ENCODE data around the gene MAPK8.

The MAPK8 gene

DNA sequence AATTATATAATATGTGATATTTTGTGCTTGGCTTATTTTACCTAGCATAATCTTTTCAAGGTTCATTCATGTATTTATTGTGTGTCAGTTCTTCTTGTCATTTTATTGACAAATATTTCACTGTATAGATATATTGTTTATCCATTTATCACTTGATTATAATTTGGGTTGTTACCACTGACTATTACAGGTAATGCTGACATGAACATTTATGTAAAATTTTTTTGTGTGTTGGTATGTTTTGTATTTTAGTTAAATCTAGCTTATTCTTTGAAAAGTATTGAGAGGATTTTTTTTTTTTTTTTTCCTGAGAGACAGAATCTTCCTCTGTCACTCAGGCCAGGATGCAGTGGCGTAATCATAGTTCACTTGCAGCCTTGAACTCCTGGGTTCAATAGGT is 107.7 kb downstream of the MAPK8 start (continued):
- TF ChIP-seq, protein P1, sequence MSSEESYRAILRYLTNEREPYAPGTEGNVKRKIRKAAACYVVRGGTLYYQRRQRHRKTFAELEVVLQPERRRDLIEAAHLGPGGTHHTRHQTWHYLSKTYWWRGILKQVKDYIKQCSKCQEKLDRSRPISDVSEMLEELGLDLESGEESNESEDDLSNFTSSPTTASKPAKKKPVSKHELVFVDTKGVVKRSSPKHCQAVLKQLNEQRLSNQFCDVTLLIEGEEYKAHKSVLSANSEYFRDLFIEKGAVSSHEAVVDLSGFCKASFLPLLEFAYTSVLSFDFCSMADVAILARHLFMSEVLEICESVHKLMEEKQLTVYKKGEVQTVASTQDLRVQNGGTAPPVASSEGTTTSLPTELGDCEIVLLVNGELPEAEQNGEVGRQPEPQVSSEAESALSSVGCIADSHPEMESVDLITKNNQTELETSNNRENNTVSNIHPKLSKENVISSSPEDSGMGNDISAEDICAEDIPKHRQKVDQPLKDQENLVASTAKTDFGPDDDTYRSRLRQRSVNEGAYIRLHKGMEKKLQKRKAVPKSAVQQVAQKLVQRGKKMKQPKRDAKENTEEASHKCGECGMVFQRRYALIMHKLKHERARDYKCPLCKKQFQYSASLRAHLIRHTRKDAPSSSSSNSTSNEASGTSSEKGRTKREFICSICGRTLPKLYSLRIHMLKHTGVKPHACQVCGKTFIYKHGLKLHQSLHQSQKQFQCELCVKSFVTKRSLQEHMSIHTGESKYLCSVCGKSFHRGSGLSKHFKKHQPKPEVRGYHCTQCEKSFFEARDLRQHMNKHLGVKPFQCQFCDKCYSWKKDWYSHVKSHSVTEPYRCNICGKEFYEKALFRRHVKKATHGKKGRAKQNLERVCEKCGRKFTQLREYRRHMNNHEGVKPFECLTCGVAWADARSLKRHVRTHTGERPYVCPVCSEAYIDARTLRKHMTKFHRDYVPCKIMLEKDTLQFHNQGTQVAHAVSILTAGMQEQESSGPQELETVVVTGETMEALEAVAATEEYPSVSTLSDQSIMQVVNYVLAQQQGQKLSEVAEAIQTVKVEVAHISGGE (tag by site-specific recombination; conservative IDR thresholded peaks at IDR 0.05; ENCODE audit: low read depth) = no peak

DNA sequence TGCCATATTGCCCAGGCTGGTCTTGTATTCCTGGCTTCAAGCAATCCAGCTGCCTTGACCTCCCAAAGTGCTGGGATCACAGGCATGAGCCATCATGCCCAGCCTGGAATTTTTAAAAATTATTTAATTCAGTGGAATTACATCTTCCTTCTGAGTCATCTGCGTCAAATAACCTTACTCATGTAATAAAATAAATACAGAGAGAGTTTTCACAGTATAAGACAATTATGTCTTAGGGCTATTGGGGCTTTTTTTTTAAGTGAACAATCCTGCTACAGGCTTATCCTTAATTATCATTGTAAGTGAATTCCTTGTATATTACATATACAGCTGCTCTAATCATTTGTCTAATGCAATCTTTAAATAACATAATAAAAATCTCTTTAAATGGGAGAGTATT is 108.3 kb downstream of the MAPK8 start:
- Histone ChIP-seq H3K4me1 (ENCODE audit: control insufficient read depth, insufficient read depth, low read length) (no peaks in the 10 kb centered on the region), H3K4me3 (ENCODE audit: low read depth, low read length) (no peak overlapping the region), H3K36me3 (ENCODE audit: control insufficient read depth in 2 of 2, insufficient read depth in 1 of 2, low read length in 2 of 2) (peaks cover 0 to 14% of the 10 kb centered on the region in 2 experiments; a peak in 1 of 3 replicates), H3K9me3 (ENCODE audit: control insufficient read depth, insufficient read depth, low read depth, low read length) (no peaks in the 10 kb centered on the region), H3K27ac (ENCODE audit: extremely low read depth, low read depth, low read length) (no peak overlapping the region)
- ChIA-PET CTCF (interaction anchor here (0.9 kb wide), 1 partner anchor 35 kb away, joined by 4 read pairs; no protein-coding TSS in a partner anchor), POLR2A (no interaction called here)
- no peak for TF ChIP-seq ZBTB21 (tag by site-specific recombination; IDR thresholded peaks at IDR 0.05)
- TF ChIP-seq YY2 (tag by site-specific recombination; IDR thresholded peaks at IDR 0.05) = no peak
- no peak for TF ChIP-seq REPIN1 (tag by site-specific recombination; IDR thresholded peaks at IDR 0.05; ENCODE audit: low read depth)
- TF ChIP-seq, protein P2, sequence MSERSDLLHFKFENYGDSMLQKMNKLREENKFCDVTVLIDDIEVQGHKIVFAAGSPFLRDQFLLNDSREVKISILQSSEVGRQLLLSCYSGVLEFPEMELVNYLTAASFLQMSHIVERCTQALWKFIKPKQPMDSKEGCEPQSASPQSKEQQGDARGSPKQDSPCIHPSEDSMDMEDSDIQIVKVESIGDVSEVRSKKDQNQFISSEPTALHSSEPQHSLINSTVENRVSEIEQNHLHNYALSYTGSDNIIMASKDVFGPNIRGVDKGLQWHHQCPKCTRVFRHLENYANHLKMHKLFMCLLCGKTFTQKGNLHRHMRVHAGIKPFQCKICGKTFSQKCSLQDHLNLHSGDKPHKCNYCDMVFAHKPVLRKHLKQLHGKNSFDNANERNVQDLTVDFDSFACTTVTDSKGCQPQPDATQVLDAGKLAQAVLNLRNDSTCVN (tag by site-specific recombination; optimal IDR thresholded peaks at IDR 0.05) = no peak
- TF ChIP-seq ZNF112 (tag by site-specific recombination; IDR thresholded peaks at IDR 0.05) = no peak
- no peak for TF ChIP-seq ZNF202 (tag by site-specific recombination; IDR thresholded peaks at IDR 0.05; ENCODE audit: borderline replicate concordance)
- TF ChIP-seq ZNF138 (tag by site-specific recombination; IDR thresholded peaks at IDR 0.05; ENCODE audit: borderline replicate concordance) = no peak
- TF ChIP-seq ZNF792 (tag by site-specific recombination; IDR thresholded peaks at IDR 0.05) = no peak
- no peak for TF ChIP-seq ZNF843 (tag by site-specific recombination; IDR thresholded peaks at IDR 0.05)
- no peak for TF ChIP-seq YY1 (tag by site-specific recombination; IDR thresholded peaks at IDR 0.05)
- no peak for TF ChIP-seq ZFP69B (tag by site-specific recombination; IDR thresholded peaks at IDR 0.05)
- no peak for TF ChIP-seq ZNF391 (tag by site-specific recombination; IDR thresholded peaks at IDR 0.05; ENCODE audit: borderline replicate concordance, low read depth)
- no peak for TF ChIP-seq ZNF558 (tag by site-specific recombination; IDR thresholded peaks at IDR 0.05)
- no peak for TF ChIP-seq KLF1 (tag by site-specific recombination; IDR thresholded peaks at IDR 0.05)

DNA sequence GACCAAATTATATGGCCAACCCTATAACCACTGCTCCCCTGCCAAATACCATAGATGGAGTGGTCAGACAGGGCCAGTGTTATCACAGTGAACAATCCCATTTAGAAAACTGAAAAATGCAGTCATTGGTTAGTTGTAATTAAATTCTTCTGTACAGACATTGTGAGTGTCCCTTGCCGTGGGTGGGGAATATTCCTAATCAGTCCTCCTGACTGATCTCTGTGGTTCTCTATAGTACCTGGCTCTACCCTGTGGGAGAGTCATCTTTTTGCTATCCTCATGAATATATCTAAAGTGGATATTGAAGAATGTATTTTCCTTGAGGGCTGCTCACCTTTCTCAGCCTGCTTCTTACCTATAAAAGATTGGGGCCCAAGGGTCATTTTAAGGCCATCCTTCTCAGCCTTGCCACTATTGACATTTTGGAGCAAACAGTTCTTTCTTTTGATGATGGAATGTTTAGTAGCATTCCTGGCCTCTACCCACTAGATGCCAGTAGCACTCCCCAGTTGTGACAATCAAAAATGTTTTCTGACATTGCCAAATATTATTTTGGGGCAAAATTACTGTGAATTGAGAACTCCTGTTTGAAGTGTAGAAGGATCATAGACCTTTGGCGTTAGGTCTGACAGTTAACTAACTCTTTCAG is 110.2 kb downstream of the MAPK8 start:
- CTCF ChIA-PET = interaction anchor here (0.9 to 1.4 kb wide), 3 partner anchors 9 to 240 kb away, joined by 3 to 4 read pairs (median 4); no protein-coding TSS in a partner anchor
- POLR2A ChIA-PET = no interaction called here
- Histone ChIP-seq H3K4me1 (ENCODE audit: control insufficient read depth, insufficient read depth, low read length) (no peaks in the 10 kb centered on the region), H3K27ac (ENCODE audit: extremely low read depth, low read depth, low read length) (no peak overlapping the region), H3K36me3 (ENCODE audit: control insufficient read depth in 2 of 2, insufficient read depth in 1 of 2, low read length in 2 of 2) (peaks cover 0 to 4% of the 10 kb centered on the region in 2 experiments; a peak in 1 of 3 replicates), H3K4me3 (ENCODE audit: low read depth, low read length) (no peak overlapping the region), H3K9me3 (ENCODE audit: control insufficient read depth, insufficient read depth, low read depth, low read length) (no peaks in the 10 kb centered on the region)
- no peak for TF ChIP-seq SP7 (tag by site-specific recombination; IDR thresholded peaks at IDR 0.05)
- TF ChIP-seq ZNF132 (tag by site-specific recombination; IDR thresholded peaks at IDR 0.05; ENCODE audit: borderline replicate concordance) = no peak
- TF ChIP-seq, protein P3, sequence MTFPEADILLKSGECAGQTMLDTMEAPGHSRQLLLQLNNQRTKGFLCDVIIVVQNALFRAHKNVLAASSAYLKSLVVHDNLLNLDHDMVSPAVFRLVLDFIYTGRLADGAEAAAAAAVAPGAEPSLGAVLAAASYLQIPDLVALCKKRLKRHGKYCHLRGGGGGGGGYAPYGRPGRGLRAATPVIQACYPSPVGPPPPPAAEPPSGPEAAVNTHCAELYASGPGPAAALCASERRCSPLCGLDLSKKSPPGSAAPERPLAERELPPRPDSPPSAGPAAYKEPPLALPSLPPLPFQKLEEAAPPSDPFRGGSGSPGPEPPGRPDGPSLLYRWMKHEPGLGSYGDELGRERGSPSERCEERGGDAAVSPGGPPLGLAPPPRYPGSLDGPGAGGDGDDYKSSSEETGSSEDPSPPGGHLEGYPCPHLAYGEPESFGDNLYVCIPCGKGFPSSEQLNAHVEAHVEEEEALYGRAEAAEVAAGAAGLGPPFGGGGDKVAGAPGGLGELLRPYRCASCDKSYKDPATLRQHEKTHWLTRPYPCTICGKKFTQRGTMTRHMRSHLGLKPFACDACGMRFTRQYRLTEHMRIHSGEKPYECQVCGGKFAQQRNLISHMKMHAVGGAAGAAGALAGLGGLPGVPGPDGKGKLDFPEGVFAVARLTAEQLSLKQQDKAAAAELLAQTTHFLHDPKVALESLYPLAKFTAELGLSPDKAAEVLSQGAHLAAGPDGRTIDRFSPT (tag by site-specific recombination; IDR thresholded peaks at IDR 0.05) = no peak

Data from HEK293 (cell line).